CD4-positive, alpha-beta T cell treated with Interleukin-4 for 4 hours (primary cell): ENCODE data around the gene SYTL3.
"Not testable (repeated sequence)": the region's sequence is repeated elsewhere in the genome, so short reads cannot be mapped to it uniquely, and the experiment has no call there.

Source experiments
- DNase-seq: peaks from one replicate; pipeline ENCODE4 v3.0.0-alpha.2; 2020

The SYTL3 gene

DNA sequence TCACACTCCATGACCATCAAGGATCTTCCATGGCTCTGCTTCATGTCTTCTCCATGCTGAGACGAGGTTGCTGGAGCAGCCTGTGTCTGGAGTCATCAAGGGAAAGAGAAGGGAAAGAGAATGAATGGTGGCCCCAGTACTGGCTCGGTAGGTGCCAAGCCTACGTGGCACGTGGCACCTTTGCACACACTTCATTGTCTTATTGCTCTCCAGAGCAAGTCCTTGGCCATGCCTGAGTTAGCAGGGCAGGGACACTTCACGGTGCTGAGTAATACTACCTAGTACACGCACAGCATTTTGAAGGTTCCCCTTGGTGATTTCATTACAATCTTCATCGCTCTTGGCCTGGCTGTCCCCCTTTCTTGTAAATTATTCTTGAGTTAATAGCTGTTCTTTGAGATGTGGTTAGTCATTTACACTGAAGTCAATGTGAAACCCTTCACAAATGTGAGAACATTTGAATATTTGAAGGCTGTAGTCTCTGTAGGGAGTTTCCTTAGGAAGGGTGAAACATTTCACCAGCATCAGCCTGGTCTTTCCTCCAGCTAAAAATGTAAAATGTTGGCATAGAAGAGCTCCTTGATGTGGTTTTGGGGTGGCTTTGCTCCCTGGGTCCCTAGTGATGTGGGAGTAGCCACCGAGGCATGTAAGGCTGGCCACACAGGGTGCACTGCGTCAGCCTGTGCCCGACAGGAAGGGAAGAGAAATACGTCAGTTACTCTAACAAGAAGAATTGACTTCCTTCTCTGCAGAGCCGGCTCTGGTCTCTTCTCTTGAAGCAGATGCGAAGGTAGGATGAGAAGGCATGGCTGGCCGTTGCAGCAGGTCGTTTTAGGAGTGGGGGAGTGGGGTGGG, at the start of gene SYTL3:
SYTL3 (plus strand) TSS at position 766 of the 855 bp plus-strand sequence. CDS start 13,215 bp downstream, outside the sequence.
- DNase-seq = peak; percentile 91

GRCh38 chr6:158603261-158604047, 46.4 kb upstream of the SYTL3 start:
- DNase-seq = no peak

GRCh38 chr6:158604048-158604406, 45.8 kb upstream of the SYTL3 start:
- no peak for DNase-seq

GRCh38 chr6:158605266-158605878, 44.5 kb upstream of the SYTL3 start:
- DNase-seq = peak; percentile 35

GRCh38 chr6:158606011-158606410, 43.8 kb upstream of the SYTL3 start:
- not testable (repeated sequence) for DNase-seq

DNA sequence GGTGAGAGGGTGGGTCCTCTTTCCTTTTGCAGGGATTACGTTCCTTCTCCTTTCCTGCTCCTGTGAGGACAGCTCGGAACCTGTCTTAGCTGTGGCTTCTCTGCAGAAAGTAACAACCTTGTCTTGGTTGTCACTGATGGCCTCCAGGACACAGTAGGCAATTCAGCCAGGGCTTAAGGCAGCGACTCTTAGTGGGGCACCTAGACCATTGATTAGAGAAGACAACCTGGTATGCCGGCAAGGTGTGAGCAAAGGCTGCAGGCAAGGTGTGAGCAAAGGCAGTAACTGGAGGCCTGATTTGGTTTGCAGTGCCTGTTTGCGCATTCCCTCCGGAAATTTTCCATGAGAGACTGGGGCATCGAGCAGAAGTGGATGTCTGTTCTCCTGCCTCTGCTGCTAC, 42.9 kb upstream of the SYTL3 start:
- no peak for DNase-seq

GRCh38 chr6:158607411-158608170, 42.3 kb upstream of the SYTL3 start:
- DNase-seq = no peak

- no peak for DNase-seq
Measured at GRCh38 chr6:158608221-158608620, 41.6 kb upstream of the SYTL3 start.

DNA sequence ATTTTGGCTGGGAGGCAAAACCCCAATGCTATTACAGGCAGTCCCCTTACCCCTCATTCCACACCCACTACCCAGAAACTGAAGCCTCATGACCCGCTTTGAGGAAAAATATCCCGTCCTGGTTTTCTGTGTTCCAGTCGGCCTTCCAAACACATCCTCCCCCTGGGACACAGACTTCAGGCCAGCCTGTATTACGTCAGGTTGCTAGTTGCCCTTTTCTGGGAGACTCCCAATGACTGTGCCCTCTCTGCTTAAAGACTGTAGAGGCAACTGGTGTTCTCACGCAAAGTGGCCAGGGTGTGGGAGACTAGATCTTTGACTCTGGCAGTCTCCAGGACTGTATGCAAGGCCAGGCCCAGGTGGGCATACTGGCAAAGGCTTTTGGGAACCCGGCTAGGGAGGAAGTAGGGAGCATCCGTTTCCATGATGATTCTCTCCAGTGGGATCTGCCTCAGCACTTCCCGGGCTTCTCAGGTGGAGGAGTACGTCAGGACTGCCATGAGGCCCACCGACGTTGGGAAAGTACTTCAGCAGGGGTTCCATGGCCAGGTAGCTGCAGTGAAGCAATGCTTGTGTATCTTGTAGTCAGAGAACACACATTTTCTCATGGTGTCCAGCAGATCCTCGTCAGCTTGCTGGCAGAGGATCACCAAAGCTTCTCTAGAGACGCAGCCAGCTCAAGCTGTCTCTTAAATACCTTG, 40.2 kb upstream of the SYTL3 start:
- no peak for DNase-seq

DNA sequence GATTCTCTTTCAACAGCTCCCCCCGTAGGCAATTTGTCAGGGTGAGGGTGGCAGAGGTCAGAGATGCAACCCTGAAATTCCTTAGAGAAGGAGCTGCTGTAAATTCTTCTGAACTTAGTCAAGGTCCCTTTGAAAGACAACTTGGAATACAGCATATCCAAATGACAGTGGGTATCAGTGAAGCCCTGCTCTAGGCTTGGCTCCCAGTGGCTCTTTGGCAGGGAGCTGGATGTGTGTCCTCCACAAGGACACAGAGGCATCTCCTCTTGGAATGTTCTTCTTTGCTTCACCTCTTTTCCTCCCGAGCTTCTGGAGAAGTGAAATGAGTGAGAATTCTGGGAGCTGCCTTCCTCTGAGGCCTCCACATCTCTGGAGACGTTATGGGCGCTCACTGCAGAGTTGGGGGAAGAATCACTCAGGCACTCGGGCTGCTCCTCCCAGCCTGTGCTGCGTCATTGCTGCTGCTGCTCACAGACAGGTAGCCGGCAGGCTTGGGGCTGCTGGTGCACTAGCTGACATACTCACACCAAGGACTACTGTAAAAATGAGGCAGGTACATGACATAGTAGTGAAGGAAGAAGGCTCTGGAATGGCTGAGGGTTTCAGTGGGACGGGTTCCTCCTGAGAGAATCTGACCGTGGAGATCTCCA, 39.4 kb upstream of the SYTL3 start:
- DNase-seq = no peak

GRCh38 chr6:158611039-158611438, 38.8 kb upstream of the SYTL3 start:
- no peak for DNase-seq

DNA sequence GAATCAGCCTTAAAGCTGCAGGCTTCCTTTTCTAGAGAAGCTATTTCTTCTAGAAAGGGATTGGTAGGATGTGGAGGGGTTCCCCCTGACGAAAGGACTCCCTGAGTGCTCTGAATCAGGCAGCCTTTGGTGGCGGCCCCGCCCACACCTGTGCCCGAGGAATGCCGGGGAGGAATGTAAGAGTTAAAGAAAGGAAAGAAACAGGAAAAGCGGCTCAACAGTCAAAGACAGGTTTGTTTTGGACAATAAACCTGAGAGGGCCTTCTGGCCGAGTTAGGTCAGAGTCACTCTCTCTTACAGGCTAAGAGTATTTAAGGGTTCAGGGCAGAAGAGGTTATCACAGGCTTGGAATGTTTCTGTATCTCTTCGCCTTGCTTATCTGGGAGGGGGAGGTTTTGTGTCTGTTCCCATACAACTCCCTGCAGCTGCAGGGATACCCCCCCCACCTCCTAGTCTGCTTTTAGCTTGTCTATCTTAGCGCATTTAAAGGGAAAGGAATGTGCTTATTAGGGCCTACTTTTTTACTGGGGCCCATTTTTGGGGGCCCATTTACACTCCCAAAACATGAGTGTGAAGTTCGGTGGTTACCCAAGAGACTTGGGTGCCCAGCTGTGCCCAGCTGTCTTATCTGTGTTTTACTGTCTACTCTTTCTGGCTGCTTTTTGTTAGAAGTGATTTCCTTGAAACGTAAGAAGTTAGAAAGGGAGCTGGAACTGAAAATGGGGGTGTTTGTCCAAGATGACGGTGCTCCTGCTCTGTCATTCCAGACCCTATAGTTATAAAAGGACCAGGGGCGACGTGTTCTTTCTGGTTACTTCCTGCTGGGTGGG, 38.1 kb upstream of the SYTL3 start:
- DNase-seq = no peak

DNA sequence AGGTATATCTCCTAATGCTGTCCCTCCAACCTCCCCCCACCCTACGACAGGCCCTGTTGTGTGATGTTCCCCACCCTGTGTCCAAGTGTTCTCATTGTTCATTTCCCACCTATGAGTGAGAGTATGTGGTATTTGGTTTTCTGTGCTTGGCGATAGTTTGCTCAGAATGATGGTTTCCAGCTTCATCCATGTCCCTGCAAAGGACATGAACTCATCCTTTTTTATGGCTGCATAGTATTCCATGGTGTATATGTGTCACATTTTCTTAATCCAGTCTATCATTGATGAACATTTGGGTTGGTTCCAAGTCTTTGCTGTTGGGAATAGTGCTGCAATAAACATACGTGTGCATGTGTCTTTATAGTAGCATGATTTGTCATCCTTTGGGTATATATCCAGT, 35.2 kb upstream of the SYTL3 start:
- DNase-seq = not testable (repeated sequence)

GRCh38 chr6:158618289-158618688, 31.6 kb upstream of the SYTL3 start:
- DNase-seq = not testable (repeated sequence)

GRCh38 chr6:158619922-158620801, 29.7 kb upstream of the SYTL3 start:
- no peak for DNase-seq

- DNase-seq = no peak
Measured at GRCh38 chr6:158620963-158621693, 28.7 kb upstream of the SYTL3 start.

- DNase-seq = no peak
Measured at GRCh38 chr6:158621694-158622544, 27.9 kb upstream of the SYTL3 start.
